A673 (cell line): ENCODE data around the gene CA6.
"Not testable (repeated sequence)": the region's sequence is repeated elsewhere in the genome, so short reads cannot be mapped to it uniquely, and the experiment has no call there.

ENCODE experiments used
- EZH2 ChIP-seq: fragments of 200-600 bp; sonication (generic); IDR thresholded peaks from 2 replicates; pipeline ENCODE4 v1.6.1; 2017; ENCODE audit warnings: borderline replicate concordance, low read depth, mild to moderate bottlenecking, mixed read lengths, antibody characterized with exemption, low read length; ENCODE audit not compliant: poor library complexity, severe bottlenecking
- TF ChIP-seq, protein P1 (sequence below): fragments of 300-800, 200-600 bp; sonication (generic); conservative IDR thresholded peaks from 2 replicates; pipeline ENCODE4 v1.5.1; 2017; ENCODE audit warnings: low read depth, mild to moderate bottlenecking, antibody characterized with exemption, low read length, moderate library complexity, mixed read lengths

DNA sequence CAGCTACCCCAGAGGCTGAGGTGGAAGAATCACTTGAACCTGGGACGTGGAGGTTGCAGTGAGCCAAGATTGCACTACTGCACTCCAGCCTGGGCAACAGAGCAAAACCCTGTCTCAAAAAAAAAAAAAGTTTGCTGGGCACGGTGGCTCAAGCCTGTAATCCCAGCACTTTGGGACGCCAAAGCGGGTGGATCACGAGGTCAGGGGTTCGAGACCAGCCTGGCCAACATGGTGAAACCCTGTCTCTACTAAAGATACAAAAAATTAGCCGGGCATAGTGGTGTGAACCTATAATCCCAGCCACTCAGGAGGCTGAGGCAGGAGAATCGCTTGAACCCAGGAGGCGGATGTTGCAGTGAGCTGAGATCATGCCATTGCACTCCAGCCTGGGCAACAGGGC, 23.2 kb downstream of the CA6 start:
- TF ChIP-seq, protein P1, sequence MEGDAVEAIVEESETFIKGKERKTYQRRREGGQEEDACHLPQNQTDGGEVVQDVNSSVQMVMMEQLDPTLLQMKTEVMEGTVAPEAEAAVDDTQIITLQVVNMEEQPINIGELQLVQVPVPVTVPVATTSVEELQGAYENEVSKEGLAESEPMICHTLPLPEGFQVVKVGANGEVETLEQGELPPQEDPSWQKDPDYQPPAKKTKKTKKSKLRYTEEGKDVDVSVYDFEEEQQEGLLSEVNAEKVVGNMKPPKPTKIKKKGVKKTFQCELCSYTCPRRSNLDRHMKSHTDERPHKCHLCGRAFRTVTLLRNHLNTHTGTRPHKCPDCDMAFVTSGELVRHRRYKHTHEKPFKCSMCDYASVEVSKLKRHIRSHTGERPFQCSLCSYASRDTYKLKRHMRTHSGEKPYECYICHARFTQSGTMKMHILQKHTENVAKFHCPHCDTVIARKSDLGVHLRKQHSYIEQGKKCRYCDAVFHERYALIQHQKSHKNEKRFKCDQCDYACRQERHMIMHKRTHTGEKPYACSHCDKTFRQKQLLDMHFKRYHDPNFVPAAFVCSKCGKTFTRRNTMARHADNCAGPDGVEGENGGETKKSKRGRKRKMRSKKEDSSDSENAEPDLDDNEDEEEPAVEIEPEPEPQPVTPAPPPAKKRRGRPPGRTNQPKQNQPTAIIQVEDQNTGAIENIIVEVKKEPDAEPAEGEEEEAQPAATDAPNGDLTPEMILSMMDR, result not testable (repeated sequence)
- TF ChIP-seq EZH2, result not testable (repeated sequence)
